Measurements from ENCODE around the gene RADIL.

RADIL gene

DNA sequence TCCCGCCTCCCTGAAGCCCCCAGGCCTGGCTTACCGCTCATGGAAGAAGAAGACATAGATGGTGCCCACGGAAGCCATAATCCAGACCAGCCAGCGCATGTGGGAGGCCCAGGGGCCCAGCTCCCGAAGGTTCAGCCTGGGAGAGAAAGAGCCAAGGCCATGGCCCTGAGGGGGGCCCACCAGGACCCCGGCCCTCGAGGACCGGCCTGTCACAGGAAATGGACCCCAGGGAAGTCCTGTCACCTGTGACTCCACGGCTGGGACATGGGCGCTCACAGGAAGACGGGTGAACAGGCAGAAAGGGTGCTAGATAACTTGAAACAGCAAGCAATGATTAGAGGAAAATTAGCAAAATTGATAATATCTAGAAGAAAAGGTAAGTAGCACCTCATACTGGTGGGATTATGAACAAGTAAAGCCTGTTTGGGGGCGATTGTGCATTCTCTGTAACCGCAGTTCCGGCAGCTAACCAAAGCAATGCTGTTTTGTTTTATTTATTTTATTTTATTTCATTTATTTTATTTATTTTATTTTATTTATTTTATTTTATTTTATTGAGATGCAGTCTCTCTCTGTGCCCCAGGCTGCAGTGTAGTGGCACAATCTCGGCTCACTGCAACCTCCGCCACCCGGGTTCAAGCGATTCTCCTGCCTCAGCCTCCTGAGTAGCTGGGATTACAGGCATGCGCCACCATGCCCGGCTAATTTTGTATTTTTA is 27.8 kb upstream of the RADIL start:
- in situ Hi-C loops (cut with MboI; ENCODE audit: low sequenced_read_pairs, unreplicated experiment), result no loop called here
- TF ChIP-seq, protein P1, sequence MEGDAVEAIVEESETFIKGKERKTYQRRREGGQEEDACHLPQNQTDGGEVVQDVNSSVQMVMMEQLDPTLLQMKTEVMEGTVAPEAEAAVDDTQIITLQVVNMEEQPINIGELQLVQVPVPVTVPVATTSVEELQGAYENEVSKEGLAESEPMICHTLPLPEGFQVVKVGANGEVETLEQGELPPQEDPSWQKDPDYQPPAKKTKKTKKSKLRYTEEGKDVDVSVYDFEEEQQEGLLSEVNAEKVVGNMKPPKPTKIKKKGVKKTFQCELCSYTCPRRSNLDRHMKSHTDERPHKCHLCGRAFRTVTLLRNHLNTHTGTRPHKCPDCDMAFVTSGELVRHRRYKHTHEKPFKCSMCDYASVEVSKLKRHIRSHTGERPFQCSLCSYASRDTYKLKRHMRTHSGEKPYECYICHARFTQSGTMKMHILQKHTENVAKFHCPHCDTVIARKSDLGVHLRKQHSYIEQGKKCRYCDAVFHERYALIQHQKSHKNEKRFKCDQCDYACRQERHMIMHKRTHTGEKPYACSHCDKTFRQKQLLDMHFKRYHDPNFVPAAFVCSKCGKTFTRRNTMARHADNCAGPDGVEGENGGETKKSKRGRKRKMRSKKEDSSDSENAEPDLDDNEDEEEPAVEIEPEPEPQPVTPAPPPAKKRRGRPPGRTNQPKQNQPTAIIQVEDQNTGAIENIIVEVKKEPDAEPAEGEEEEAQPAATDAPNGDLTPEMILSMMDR (IDR thresholded peaks at IDR 0.05; ENCODE audit: borderline replicate concordance, control extremely low read depth, extremely low read depth, insufficient read depth, missing control alignments), result no peak
- DNase-seq (ENCODE audit: low spot score), result no peak

DNA sequence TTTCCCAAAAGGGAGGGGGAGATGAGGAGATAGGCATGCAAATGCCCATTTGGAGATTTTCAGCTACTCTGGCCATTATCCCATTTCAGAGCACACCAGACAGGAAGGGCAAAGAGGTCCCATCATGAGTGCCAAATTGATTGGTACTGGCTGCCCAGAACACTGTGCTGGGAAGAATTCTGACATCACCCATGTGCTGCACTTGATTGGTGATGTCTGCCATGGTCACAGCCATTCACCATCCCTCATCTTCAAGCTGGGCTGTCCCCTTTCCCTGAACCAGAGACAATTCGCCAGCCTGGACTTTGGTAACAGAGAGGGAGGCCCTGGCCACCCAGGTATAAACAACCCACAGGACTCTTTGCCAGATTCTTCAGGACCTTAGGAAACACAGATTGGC is 23.2 kb upstream of the RADIL start:
- in situ Hi-C loops (cut with MboI; ENCODE audit: low sequenced_read_pairs, unreplicated experiment), result no loop called here
- DNase-seq (ENCODE audit: low spot score), result no peak
- TF ChIP-seq, protein P1 (IDR thresholded peaks at IDR 0.05; ENCODE audit: borderline replicate concordance, control extremely low read depth, extremely low read depth, insufficient read depth, missing control alignments), result no peak

DNA sequence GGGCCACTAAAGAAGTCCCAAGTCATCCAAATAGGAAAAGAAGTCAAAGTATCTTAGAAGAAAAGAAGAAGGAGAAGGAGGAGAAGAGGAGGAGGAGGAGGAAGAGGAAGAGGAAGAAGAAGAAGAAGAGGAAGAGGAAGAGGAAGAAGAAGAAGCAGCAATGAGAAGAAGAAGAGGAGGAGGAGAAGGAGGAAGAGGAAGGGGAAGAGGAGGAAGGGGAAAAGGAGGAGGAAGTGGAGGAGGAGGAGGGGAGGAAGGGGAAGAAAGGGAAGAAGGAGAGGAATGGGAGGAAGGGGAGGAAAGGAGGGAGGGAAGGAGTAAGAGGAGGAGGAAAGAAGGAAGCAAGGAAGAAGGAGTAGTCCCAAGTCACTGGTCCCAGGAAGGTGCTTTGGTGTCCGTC is 21.7 kb upstream of the RADIL start:
- DNase-seq (ENCODE audit: low spot score), result no peak
- TF ChIP-seq, protein P1 (IDR thresholded peaks at IDR 0.05; ENCODE audit: borderline replicate concordance, control extremely low read depth, extremely low read depth, insufficient read depth, missing control alignments), result no peak
- in situ Hi-C loops (cut with MboI; ENCODE audit: low sequenced_read_pairs, unreplicated experiment), result no loop called here

DNA sequence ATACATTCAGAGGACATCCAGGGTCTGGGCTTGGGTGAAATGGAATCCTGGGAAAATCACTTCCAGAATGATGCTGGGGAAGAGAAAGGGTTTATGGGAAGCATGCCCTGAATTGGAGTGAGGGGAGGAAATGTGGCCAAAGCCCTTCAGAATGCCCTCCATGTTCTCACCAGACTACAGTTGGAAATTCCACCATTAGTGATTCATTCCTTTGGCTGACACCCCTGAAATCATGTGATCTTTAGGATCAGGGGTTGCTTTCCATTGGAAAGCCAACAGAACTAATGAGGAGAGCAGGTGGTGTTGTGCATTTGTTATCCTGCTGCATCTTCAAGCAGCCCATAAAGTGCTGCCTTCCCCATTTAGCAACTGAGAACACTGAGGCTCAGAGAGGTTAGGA is 20.8 kb upstream of the RADIL start:
- in situ Hi-C loops (cut with MboI; ENCODE audit: low sequenced_read_pairs, unreplicated experiment), result no loop called here
- TF ChIP-seq, protein P1 (IDR thresholded peaks at IDR 0.05; ENCODE audit: borderline replicate concordance, control extremely low read depth, extremely low read depth, insufficient read depth, missing control alignments), result no peak
- no peak for DNase-seq (ENCODE audit: low spot score)

DNA sequence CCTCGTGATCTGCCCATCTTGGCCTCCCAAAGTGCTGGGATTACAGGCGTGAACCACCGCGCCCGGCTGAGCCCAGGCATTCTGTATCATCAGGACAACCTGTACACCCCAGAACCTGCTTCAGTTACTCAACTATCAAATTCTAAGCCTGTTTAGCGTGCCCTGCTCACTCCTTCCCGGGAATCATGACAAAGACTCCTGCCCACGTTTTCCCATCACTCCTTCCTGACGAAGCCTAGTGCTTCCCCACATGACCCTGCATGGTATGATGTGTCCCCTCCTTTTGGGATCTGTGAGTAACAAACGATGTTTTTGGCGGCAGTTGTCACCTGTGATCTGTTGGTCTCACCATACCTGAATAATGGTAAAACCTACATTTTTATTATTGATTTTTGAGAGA is 12.2 kb upstream of the RADIL start:
- TF ChIP-seq, protein P1 (IDR thresholded peaks at IDR 0.05; ENCODE audit: borderline replicate concordance, control extremely low read depth, extremely low read depth, insufficient read depth, missing control alignments), result no peak
- DNase-seq (ENCODE audit: low spot score), result no peak
- in situ Hi-C loops (cut with MboI; ENCODE audit: low sequenced_read_pairs, unreplicated experiment), result no loop called here

DNA sequence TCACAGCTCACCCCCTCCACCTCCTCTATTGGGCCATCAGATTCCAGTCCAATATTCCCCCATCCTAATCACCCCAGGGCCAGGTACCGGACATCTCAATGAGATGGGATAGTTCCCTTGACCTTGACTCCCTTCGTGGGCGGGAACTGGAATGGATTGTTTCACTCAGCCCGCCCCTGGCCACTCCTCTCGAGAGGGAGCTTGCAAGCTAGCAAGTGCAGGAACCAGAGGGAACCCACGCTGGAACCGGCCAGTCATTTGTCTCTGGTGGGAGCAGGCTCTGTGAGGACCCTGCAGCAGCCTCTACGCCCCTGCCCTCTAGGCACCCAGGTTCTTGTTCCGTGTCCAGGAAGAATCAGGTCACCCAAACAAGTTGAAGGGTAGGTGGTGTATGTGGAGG is 11.0 kb upstream of the RADIL start:
- DNase-seq (ENCODE audit: low spot score), result no peak
- in situ Hi-C loops (cut with MboI; ENCODE audit: low sequenced_read_pairs, unreplicated experiment), result no loop called here
- TF ChIP-seq, protein P1 (IDR thresholded peaks at IDR 0.05; ENCODE audit: borderline replicate concordance, control extremely low read depth, extremely low read depth, insufficient read depth, missing control alignments), result no peak

Measured in GM13976 (cell line).